Measurements from ENCODE around the gene ARHGAP24.

Gene ARHGAP24

GRCh38 chr4:85701861-85702321 lies 226.9 kb downstream of the ARHGAP24 start:
- no peak overlapping the region for H3K4me3 ChIP-seq (ENCODE audit: low read depth, low read length)
- no peak for TF ChIP-seq CTCF (IDR thresholded peaks at IDR 0.05; ENCODE audit: low read depth, low read length, missing control alignments)
- no peak for DNase-seq (ENCODE audit: low read depth)
- in situ Hi-C loops (cut with HindIII; ENCODE audit: low sequenced_read_pairs) = no loop called here

- H3K4me3 ChIP-seq (ENCODE audit: low read depth, low read length) = no peak overlapping the region
- TF ChIP-seq CTCF (IDR thresholded peaks at IDR 0.05; ENCODE audit: low read depth, low read length, missing control alignments) = no peak
- in situ Hi-C loops (cut with HindIII; ENCODE audit: low sequenced_read_pairs) = no loop called here
- no peak for DNase-seq (ENCODE audit: low read depth)
Observed at GRCh38 chr4:85703096-85703495, 228.1 kb downstream of the ARHGAP24 start.

- in situ Hi-C loops (cut with HindIII; ENCODE audit: low sequenced_read_pairs) = no loop called here
- DNase-seq (ENCODE audit: low read depth) = no peak
- TF ChIP-seq CTCF (IDR thresholded peaks at IDR 0.05; ENCODE audit: low read depth, low read length, missing control alignments) = no peak
- no peak overlapping the region for H3K4me3 ChIP-seq (ENCODE audit: low read depth, low read length)
Observed at GRCh38 chr4:85707611-85708010, 232.7 kb downstream of the ARHGAP24 start.

GRCh38 chr4:85708468-85708867 lies 233.5 kb downstream of the ARHGAP24 start:
- no peak overlapping the region for H3K4me3 ChIP-seq (ENCODE audit: low read depth, low read length)
- DNase-seq (ENCODE audit: low read depth) = no peak
- in situ Hi-C loops (cut with HindIII; ENCODE audit: low sequenced_read_pairs) = no loop called here
- no peak for TF ChIP-seq CTCF (IDR thresholded peaks at IDR 0.05; ENCODE audit: low read depth, low read length, missing control alignments)

GRCh38 chr4:85713005-85713404 lies 238.1 kb downstream of the ARHGAP24 start:
- TF ChIP-seq CTCF (IDR thresholded peaks at IDR 0.05; ENCODE audit: low read depth, low read length, missing control alignments) = no peak
- in situ Hi-C loops (cut with HindIII; ENCODE audit: low sequenced_read_pairs) = no loop called here
- no peak overlapping the region for H3K4me3 ChIP-seq (ENCODE audit: low read depth, low read length)
- no peak for DNase-seq (ENCODE audit: low read depth)

GRCh38 chr4:85715991-85716737 lies 241.2 kb downstream of the ARHGAP24 start:
- DNase-seq (ENCODE audit: low read depth) = no peak
- no peak overlapping the region for H3K4me3 ChIP-seq (ENCODE audit: low read depth, low read length)
- in situ Hi-C loops (cut with HindIII; ENCODE audit: low sequenced_read_pairs) = no loop called here
- no peak for TF ChIP-seq CTCF (IDR thresholded peaks at IDR 0.05; ENCODE audit: low read depth, low read length, missing control alignments)

All from astrocyte of the cerebellum (primary cell).